Measurements from ENCODE around the gene MEGF11.

Gene MEGF11

GRCh38 chr15:66165856-66166255, 87.7 kb downstream of the MEGF11 start:
- Histone ChIP-seq H3K4me3 (ENCODE audit: low read depth, low read length) (no peak overlapping the region), H3K36me3 (ENCODE audit: control insufficient read depth, insufficient read depth, low read length) (no peaks in the 10 kb centered on the region), H2AFZ (no peak overlapping the region), H3K4me2 (ENCODE audit: low read length) (no peak overlapping the region), H3K79me2 (no peaks in the 10 kb centered on the region), H3K27ac (no peak overlapping the region), H3K9me3 (ENCODE audit: control insufficient read depth, low read length) (no peaks in the 10 kb centered on the region), H3K9ac (no peak overlapping the region), H3K27me3 (ENCODE audit: control insufficient read depth, insufficient read depth, low read length) (no peaks in the 10 kb centered on the region), H3K4me1 (no peaks in the 10 kb centered on the region)
- TF ChIP-seq, protein P1, sequence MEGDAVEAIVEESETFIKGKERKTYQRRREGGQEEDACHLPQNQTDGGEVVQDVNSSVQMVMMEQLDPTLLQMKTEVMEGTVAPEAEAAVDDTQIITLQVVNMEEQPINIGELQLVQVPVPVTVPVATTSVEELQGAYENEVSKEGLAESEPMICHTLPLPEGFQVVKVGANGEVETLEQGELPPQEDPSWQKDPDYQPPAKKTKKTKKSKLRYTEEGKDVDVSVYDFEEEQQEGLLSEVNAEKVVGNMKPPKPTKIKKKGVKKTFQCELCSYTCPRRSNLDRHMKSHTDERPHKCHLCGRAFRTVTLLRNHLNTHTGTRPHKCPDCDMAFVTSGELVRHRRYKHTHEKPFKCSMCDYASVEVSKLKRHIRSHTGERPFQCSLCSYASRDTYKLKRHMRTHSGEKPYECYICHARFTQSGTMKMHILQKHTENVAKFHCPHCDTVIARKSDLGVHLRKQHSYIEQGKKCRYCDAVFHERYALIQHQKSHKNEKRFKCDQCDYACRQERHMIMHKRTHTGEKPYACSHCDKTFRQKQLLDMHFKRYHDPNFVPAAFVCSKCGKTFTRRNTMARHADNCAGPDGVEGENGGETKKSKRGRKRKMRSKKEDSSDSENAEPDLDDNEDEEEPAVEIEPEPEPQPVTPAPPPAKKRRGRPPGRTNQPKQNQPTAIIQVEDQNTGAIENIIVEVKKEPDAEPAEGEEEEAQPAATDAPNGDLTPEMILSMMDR (IDR thresholded peaks at IDR 0.05): no peak

GRCh38 chr15:66164788-66165187, 88.8 kb downstream of the MEGF11 start:
- Histone ChIP-seq H2AFZ (no peak overlapping the region), H3K4me2 (ENCODE audit: low read length) (no peak overlapping the region), H3K27me3 (ENCODE audit: control insufficient read depth, insufficient read depth, low read length) (no peaks in the 10 kb centered on the region), H3K9me3 (ENCODE audit: control insufficient read depth, low read length) (no peaks in the 10 kb centered on the region), H3K27ac (no peak overlapping the region), H3K9ac (no peak overlapping the region), H3K4me1 (no peaks in the 10 kb centered on the region), H3K36me3 (ENCODE audit: control insufficient read depth, insufficient read depth, low read length) (no peaks in the 10 kb centered on the region), H3K4me3 (ENCODE audit: low read depth, low read length) (no peak overlapping the region), H3K79me2 (no peaks in the 10 kb centered on the region)
- TF ChIP-seq, protein P1 (IDR thresholded peaks at IDR 0.05): no peak

DNA sequence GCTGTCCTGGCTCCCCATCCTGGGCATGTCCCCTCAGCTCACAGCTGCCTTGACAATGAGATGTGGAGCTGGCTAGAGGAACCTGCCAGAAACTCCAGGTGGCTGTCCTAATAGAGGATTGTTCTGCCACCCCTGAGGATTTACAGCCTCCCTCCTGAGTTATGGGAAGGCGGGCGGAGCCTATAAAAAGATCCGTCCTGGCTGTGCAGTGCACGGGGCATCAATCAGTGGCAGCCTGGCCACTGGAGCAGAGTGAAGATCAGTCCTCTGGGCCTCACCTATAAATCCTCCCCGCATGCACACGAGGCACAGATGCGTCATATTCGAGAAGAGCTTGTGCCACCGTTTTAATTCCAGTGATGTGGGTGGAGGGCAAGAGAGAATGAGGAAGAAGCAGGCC, 90.0 kb downstream of the MEGF11 start:
- H3K9ac ChIP-seq: no peak overlapping the region
- H3K79me2 ChIP-seq: no peaks in the 10 kb centered on the region
- no peaks in the 10 kb centered on the region for H3K27me3 ChIP-seq (ENCODE audit: control insufficient read depth, insufficient read depth, low read length)
- H2AFZ ChIP-seq: no peak overlapping the region
- no peak overlapping the region for H3K27ac ChIP-seq
- TF ChIP-seq, protein P1 (IDR thresholded peaks at IDR 0.05): no peak
- H3K4me3 ChIP-seq (ENCODE audit: low read depth, low read length): no peak overlapping the region
- H3K36me3 ChIP-seq (ENCODE audit: control insufficient read depth, insufficient read depth, low read length): no peaks in the 10 kb centered on the region
- H3K9me3 ChIP-seq (ENCODE audit: control insufficient read depth, low read length): no peaks in the 10 kb centered on the region
- H3K4me2 ChIP-seq (ENCODE audit: low read length): no peak overlapping the region
- no peaks in the 10 kb centered on the region for H3K4me1 ChIP-seq

- Histone ChIP-seq H3K4me3 (ENCODE audit: low read depth, low read length) (no peak overlapping the region), H3K27me3 (ENCODE audit: control insufficient read depth, insufficient read depth, low read length) (no peaks in the 10 kb centered on the region), H3K4me1 (no peaks in the 10 kb centered on the region), H3K9me3 (ENCODE audit: control insufficient read depth, low read length) (no peaks in the 10 kb centered on the region), H3K79me2 (no peaks in the 10 kb centered on the region), H2AFZ (no peak overlapping the region), H3K36me3 (ENCODE audit: control insufficient read depth, insufficient read depth, low read length) (no peaks in the 10 kb centered on the region), H3K4me2 (ENCODE audit: low read length) (no peak overlapping the region), H3K27ac (no peak overlapping the region), H3K9ac (no peak overlapping the region)
- TF ChIP-seq, protein P1 (IDR thresholded peaks at IDR 0.05): no peak
Observed at GRCh38 chr15:66162286-66162685, 91.3 kb downstream of the MEGF11 start.

DNA sequence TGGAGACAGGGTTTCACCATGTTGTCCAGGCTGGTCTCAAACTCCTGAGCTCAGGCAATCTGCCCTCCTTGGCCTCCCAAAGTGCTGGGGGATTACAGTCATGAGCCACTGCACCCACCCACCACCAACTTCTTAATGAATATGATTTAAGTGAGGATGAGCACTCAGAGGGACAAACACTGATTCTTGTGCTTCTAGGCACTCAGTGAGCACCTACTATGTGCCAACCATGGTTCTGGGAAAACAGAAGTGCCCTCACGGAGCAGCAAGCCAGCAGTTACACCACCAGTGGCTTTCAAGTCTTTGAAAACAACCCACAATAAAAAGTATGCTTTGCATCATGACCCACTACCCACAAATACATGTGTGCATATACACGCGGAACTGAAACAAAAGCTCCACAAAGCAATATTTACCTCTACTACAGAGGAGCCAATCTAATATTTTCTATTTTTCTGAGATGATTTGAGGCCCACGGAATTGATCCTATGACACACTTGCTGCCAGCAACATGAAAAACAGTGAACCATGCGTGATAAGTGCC, 91.9 kb downstream of the MEGF11 start:
- H3K79me2 ChIP-seq: no peaks in the 10 kb centered on the region

More for the DNA sequence above, 91.9 kb downstream of the MEGF11 start:
- Histone ChIP-seq H3K9ac (no peak overlapping the region), H2AFZ (no peak overlapping the region), H3K27ac (no peak overlapping the region), H3K4me2 (ENCODE audit: low read length) (no peak overlapping the region), H3K36me3 (ENCODE audit: control insufficient read depth, insufficient read depth, low read length) (no peaks in the 10 kb centered on the region), H3K4me1 (no peaks in the 10 kb centered on the region), H3K4me3 (ENCODE audit: low read depth, low read length) (no peak overlapping the region), H3K9me3 (ENCODE audit: control insufficient read depth, low read length) (no peaks in the 10 kb centered on the region), H3K27me3 (ENCODE audit: control insufficient read depth, insufficient read depth, low read length) (no peaks in the 10 kb centered on the region)
- TF ChIP-seq, protein P1 (IDR thresholded peaks at IDR 0.05): no peak

Measured in parathyroid adenoma (tissue), 2 donors.